Esophagus muscularis mucosa (tissue), 4 donors: Measurements from ENCODE around the gene NFATC3. TPM values are rescaled to one million over a fixed set of nuclear protein-coding genes. Genes with fewer than 3 reads are reported as not detected.

Experiments
- DNase-seq: peaks from one replicate; pipeline ENCODE4 v3.0.0-alpha.2; 2017; ENCODE audit errors: extremely low spot score
- H3K27ac ChIP-seq, 4 donors: fragments of 200-600 bp; sonication (generic); replicated peaks in 1 of 4; 1 replicate in 3 of 4; 2 replicates in 1 of 4; pipeline ENCODE4 v1.5.1; 2016 to 2019; ENCODE audit warnings: mild to moderate bottlenecking in 1 of 4
- H3K27me3 ChIP-seq, 4 donors: fragments of 200-600 bp; sonication (generic); one replicate each; pipeline versions ENCODE4 v1.5.1 to v1.6.0; 2016 to 2019
- H3K36me3 ChIP-seq, 4 donors: fragments of 200-600 bp; sonication (generic); one replicate each; pipeline ENCODE4 v1.5.1; 2016 to 2019
- H3K4me1 ChIP-seq, 4 donors: fragments of 200-600 bp; sonication (generic); one replicate each; pipeline ENCODE4 v1.5.1; 2016 to 2019
- H3K4me3 ChIP-seq, 4 donors: fragments of 200-600 bp; sonication (generic); 1 replicate in 2 of 4; 2 replicates in 2 of 4; pipeline ENCODE4 v1.5.1; 2016 to 2019; ENCODE audit warnings: mild to moderate bottlenecking in 4 of 4, moderate library complexity in 1 of 4
- H3K9me3 ChIP-seq, 4 donors: fragments of 200-600 bp; sonication (generic); 1 replicate in 3 of 4; 2 replicates in 1 of 4; pipeline ENCODE4 v1.5.1; 2016 to 2019
- CTCF ChIP-seq, 3 experiments: fragments of 200-600 bp in 2 of 3; fragments of 450-650 bp in 1 of 3; sonication (generic) in 2 of 3; IDR thresholded peaks; one replicate each; pipeline ENCODE4 v1.5.1; 2017 to 2019; ENCODE audit warnings: antibody characterized with exemption in 3 of 3, mild to moderate bottlenecking in 2 of 3, moderate library complexity in 1 of 3
- EP300 ChIP-seq: sonication (generic); formaldehyde crosslinking; IDR thresholded peaks from one replicate; pipeline ENCODE4 v1.6.1; 2017; ENCODE audit warnings: antibody characterized with exemption
- POLR2A ChIP-seq: fragments of 450-650 bp; IDR thresholded peaks from one replicate; pipeline ENCODE4 v1.6.1; 2017; ENCODE audit warnings: antibody characterized with exemption, moderate library complexity, mild to moderate bottlenecking, low read depth
- POLR2AphosphoS5 ChIP-seq, 2 donors: sonication (generic); formaldehyde crosslinking; IDR thresholded peaks; one replicate each; pipeline ENCODE4 v1.6.1; 2017; ENCODE audit warnings: antibody characterized with exemption in 2 of 2
- WGBS: methylation state at CpG from one replicate; pipeline ENCODE4 v1.1.5; 2018; 5-methylcytosine and 5-hydroxymethylcytosine counted together
- intact Hi-C: fragments of 100-400 bp; cut with DNase I; formaldehyde crosslinking; loops from one replicate; pipeline ENCODE4 v1.15.1; 2023
- total RNA-seq, 4 donors: library from RNA; depleted of rRNA; stranded (reverse); fragments of >200 nt; gene quantifications; one replicate each; pipeline versions ENCODE4 v1.1.0 to v1.2.1, GENCODE V29; 2016

NFATC3 gene
- total RNA-seq, 4 donors from 2014 or later: 44.6 to 56.8 (median 50.8) TPM

DNA sequence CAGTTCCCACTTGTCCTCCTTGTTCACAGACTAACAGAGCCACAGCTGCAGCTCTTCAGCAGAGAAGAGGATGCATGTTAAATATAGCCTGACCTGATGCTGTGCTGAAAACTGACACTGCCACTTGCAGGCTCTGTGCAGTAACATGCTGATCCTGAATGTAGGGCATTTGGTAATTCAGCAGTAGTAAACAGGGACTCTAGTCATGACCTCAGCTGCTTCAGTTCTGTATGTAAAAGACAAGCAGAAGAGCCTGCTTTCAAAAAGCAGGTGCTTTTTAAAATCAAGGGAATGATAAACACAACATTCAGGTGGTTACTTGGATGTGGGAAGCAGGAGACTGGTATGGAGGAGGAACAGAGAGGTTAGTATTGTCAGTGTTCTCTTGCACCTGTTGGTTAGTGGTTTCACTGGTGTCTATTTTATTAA is 116.9 kb downstream of the NFATC3 start:
- Histone ChIP-seq H3K4me3 (no peak overlapping the region), H3K27ac (no peak overlapping the region), H3K36me3 (peaks cover 0 to 3% (median 1%) of the 10 kb centered on the region in 4 donors), H3K4me1 (peaks cover 0 to 14% (median 3%) of the 10 kb centered on the region in 4 donors), H3K27me3 (no peaks in the 10 kb centered on the region), H3K9me3 (no peaks in the 10 kb centered on the region)
- no peak for DNase-seq
- TF ChIP-seq POLR2A (no peak), EP300 (no peak), POLR2AphosphoS5 (IDR thresholded peaks at IDR 0.05) (no peak), CTCF (IDR thresholded peaks at IDR 0.05) (no peak)
- intact Hi-C loops: no loop called here

DNA sequence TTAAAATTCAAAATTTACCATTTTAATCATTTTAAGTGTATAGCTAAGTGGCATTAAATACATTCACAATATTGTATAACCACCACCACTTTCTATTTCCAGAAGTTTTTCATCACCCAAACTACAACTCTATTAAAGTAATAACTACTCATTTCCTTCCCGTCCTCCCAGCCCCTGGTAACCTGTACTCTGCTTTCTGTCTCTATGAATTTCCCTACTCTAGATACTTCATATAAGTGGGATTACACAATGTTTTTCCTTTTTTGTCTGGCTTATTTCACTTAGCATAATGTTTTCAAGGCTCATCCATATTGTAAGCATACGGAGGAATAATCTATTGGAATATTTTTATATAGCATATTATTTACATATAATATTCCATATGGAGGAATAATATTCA is 121.1 kb downstream of the NFATC3 start:
- TF ChIP-seq EP300 (no peak), POLR2A (no peak), POLR2AphosphoS5 (IDR thresholded peaks at IDR 0.05) (no peak), CTCF (IDR thresholded peaks at IDR 0.05) (no peak)
- peaks cover 0 to 4% (median 0%) of the 10 kb centered on the region in 4 donors for H3K36me3 ChIP-seq
- H3K4me3 ChIP-seq: no peak overlapping the region
- H3K27ac ChIP-seq: no peak overlapping the region
- 93% methylated on average over 2 of the region's 2 CpGs for WGBS
- intact Hi-C loops: no loop called here
- DNase-seq: no peak
- H3K9me3 ChIP-seq: no peaks in the 10 kb centered on the region
- no peaks in the 10 kb centered on the region for H3K4me1 ChIP-seq
- no peaks in the 10 kb centered on the region for H3K27me3 ChIP-seq

DNA sequence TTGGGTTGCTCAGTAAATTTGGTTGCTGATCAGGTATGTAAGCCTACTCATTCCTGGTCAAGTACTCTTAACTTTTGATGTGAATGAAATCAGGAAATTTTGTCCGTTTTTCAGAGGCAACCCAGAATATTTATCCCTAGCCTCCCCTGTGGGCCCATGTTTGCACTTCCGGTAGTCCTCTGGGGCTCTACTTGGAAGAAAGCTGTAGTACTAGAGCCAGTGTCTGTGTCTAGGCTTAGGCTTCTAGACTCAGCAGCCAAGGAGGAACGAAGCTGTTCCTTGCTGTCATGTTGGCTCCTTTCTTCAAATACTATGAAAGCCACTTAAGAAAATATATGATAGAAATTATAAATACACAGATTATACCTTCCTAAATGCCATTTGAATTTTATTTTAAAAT is 129.6 kb downstream of the NFATC3 start:
- no peak overlapping the region for H3K4me3 ChIP-seq
- no peak for TF ChIP-seq POLR2AphosphoS5 (IDR thresholded peaks at IDR 0.05)
- no peak for TF ChIP-seq CTCF (IDR thresholded peaks at IDR 0.05)
- TF ChIP-seq EP300: no peak
- no peak for TF ChIP-seq POLR2A
- H3K36me3 ChIP-seq: peaks cover 0 to 14% (median 3%) of the 10 kb centered on the region in 4 donors
- H3K4me1 ChIP-seq: no peaks in the 10 kb centered on the region
- H3K27ac ChIP-seq: no peak overlapping the region
- H3K27me3 ChIP-seq: no peaks in the 10 kb centered on the region
- intact Hi-C loops: no loop called here
- no peaks in the 10 kb centered on the region for H3K9me3 ChIP-seq
- WGBS: 72% methylated on average over 3 of the region's 3 CpGs
- no peak for DNase-seq

DNA sequence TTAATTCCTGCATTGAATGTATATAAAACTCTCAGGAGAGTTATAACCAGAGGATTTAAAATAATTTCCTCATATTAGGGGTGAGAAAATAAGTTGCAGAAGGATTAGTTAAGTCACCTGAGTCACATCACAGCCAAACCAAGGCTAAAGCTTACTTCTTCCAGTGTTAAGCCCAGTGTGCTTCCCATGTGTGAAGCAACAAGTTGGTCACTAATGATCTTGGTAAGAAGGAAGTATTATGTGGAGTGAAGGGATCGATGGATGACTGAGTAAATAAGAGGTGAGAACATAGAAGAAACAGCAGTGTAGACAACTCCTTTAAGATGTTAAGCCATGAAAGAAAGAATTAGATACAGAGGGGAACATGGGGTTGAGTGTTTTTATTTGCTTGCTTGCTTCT is 130.1 kb downstream of the NFATC3 start:
- WGBS: 93% methylated on average over 1 of the region's 1 CpG
- Histone ChIP-seq H3K27ac (no peak overlapping the region), H3K4me1 (no peaks in the 10 kb centered on the region), H3K27me3 (no peaks in the 10 kb centered on the region), H3K9me3 (no peaks in the 10 kb centered on the region), H3K4me3 (no peak overlapping the region), H3K36me3 (peaks cover 0 to 12% (median 3%) of the 10 kb centered on the region in 4 donors)
- no peak for DNase-seq
- TF ChIP-seq POLR2AphosphoS5 (IDR thresholded peaks at IDR 0.05) (no peak), EP300 (no peak), CTCF (IDR thresholded peaks at IDR 0.05) (no peak), POLR2A (no peak)
- intact Hi-C loops: no loop called here

GRCh38 chr16:68216240-68216639 is 131.1 kb downstream of the NFATC3 start:
- no peak overlapping the region for H3K4me3 ChIP-seq
- intact Hi-C loops: no loop called here
- 95% methylated on average over 3 of the region's 3 CpGs for WGBS
- no peak overlapping the region for H3K27ac ChIP-seq
- no peaks in the 10 kb centered on the region for H3K27me3 ChIP-seq
- no peak for DNase-seq
- no peaks in the 10 kb centered on the region for H3K4me1 ChIP-seq
- H3K36me3 ChIP-seq: peaks cover 0 to 12% (median 3%) of the 10 kb centered on the region in 4 donors
- TF ChIP-seq EP300: no peak
- no peak for TF ChIP-seq POLR2AphosphoS5 (IDR thresholded peaks at IDR 0.05)
- no peak for TF ChIP-seq POLR2A
- no peak for TF ChIP-seq CTCF (IDR thresholded peaks at IDR 0.05)
- H3K9me3 ChIP-seq: no peaks in the 10 kb centered on the region
